Skeletal muscle tissue (tissue), 4 donors: ENCODE measurements around the gene CCDC158. TPM values are rescaled to one million over a fixed set of nuclear protein-coding genes. Genes with fewer than 3 reads are reported as not detected.

Source experiments
- H3K27ac ChIP-seq: one replicate; pipeline ENCODE4 v1.7.0; 2013; ENCODE audit warnings: mild to moderate bottlenecking, low read depth, low read length, inconsistent platforms
- H3K27me3 ChIP-seq, 3 donors: one replicate each; pipeline ENCODE4 v1.7.0; 2013; ENCODE audit warnings: low read length in 3 of 3; ENCODE audit not compliant: control insufficient read depth in 3 of 3, insufficient read depth in 3 of 3
- H3K36me3 ChIP-seq, 3 donors: one replicate each; pipeline ENCODE4 v1.7.0; 2013; ENCODE audit warnings: low read length in 3 of 3; ENCODE audit not compliant: control insufficient read depth in 3 of 3, insufficient read depth in 3 of 3
- H3K4me1 ChIP-seq, 3 donors: one replicate each; pipeline ENCODE4 v1.7.0; 2013; ENCODE audit warnings: low read length in 3 of 3, mild to moderate bottlenecking in 3 of 3; ENCODE audit not compliant: control insufficient read depth in 3 of 3, insufficient read depth in 3 of 3
- H3K4me3 ChIP-seq, 3 donors: one replicate each; pipeline ENCODE4 v1.7.0; 2013; ENCODE audit warnings: low read length in 3 of 3
- H3K9ac ChIP-seq, 3 donors: one replicate each; pipeline ENCODE4 v1.7.0; 2013; ENCODE audit warnings: low read length in 3 of 3, mild to moderate bottlenecking in 3 of 3, moderate library complexity in 2 of 3, low read depth in 1 of 3
- H3K9me3 ChIP-seq, 3 donors: one replicate each; pipeline ENCODE4 v1.7.0; 2013; ENCODE audit warnings: low read length in 3 of 3; ENCODE audit not compliant: control insufficient read depth in 3 of 3
- total RNA-seq: library from RNA; depleted of rRNA; stranded (reverse); fragments of >200 nt; gene quantifications from one replicate; pipeline ENCODE4 v1.2.3, GENCODE V29; 2014
- donor health status: Osteomylitis.

Gene CCDC158
- total RNA-seq, 1 donor from 2014 or later, result 1.0 TPM

DNA sequence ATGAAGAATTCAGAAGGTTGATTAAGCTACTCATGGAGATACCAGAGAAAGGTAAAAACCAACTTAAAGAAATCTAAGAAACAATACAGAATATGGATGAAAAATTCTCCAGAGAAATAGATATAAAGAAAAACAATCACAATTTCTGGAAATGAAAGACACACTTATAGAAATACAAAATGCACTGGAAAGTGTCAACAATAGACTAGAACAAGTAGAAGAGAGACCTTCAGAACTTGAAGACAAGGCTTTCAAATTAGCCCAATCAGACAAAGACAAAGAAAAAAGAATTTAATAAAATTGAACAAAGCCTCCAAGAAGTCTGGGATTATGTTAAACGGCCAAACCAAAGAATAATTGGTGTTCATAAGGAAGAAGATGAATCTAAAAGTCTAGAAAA is 104.8 kb downstream of the CCDC158 start:
- no peaks in the 10 kb centered on the region for H3K27me3 ChIP-seq
- no peaks in the 10 kb centered on the region for H3K36me3 ChIP-seq
- no peaks in the 10 kb centered on the region for H3K9me3 ChIP-seq
- H3K27ac ChIP-seq, result no peak overlapping the region
- no peak overlapping the region for H3K4me3 ChIP-seq
- peaks cover 7 to 12% (median 8%) of the 10 kb centered on the region in 3 donors for H3K4me1 ChIP-seq
- no peak overlapping the region for H3K9ac ChIP-seq

DNA sequence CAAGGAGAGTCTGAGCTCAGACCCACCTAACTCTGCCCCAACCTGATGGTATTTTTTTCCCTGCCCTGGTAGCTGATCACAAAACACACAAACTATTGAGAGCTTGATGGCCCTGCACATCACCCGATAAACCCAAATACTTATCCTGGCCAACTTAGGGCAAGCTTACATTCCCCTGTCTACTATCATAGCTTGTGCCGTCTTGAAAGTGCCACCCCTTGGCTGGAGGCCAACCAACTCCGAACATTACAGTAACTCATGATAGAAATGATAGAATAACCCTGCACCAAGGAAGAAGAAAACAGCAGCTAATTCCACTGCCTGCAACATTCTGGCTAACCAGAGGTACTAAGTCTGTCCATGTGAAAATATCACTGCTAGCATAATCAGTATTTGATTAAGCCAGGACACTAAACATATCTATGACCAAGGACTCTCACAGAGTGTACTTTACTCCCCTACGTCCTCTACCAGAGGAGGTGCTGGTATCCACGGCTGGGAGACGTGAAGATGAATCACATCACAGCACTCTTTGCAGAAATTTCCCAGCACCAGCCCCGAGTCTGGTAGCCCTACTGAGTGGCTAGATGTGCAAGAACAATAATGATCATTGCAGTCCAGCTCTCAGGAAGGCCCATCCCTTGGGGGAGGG is 105.5 kb downstream of the CCDC158 start:
- no peak overlapping the region for H3K9ac ChIP-seq
- no peak overlapping the region for H3K27ac ChIP-seq
- H3K9me3 ChIP-seq, result no peaks in the 10 kb centered on the region
- H3K4me1 ChIP-seq, result peaks cover 11 to 17% (median 13%) of the 10 kb centered on the region in 3 donors
- no peaks in the 10 kb centered on the region for H3K27me3 ChIP-seq
- peaks cover 3 to 5% (median 4%) of the 10 kb centered on the region in 3 donors for H3K36me3 ChIP-seq
- H3K4me3 ChIP-seq, result no peak overlapping the region

DNA sequence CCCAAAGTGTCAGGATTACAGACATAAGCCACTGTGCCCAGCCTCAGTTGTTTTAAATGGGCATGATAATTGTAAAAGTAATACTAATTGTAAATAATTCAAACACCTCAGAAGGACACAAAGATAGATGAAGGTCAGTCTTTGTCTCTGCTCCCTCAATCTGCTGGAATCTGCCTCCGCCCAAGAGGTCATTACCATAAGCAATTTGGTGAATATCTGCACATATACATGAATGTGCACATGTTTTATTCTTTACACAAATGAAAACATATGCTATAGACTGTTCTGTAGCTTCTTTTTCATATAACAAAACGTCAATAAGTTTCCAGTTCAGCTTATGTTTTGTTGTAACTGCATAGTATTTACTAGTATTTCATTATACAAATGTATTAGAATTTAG is 107.4 kb downstream of the CCDC158 start:
- H3K36me3 ChIP-seq, result peaks cover 9 to 21% (median 17%) of the 10 kb centered on the region in 3 donors
- H3K9ac ChIP-seq, result no peak overlapping the region
- H3K27ac ChIP-seq, result no peak overlapping the region
- H3K27me3 ChIP-seq, result no peaks in the 10 kb centered on the region
- peaks cover 27 to 33% (median 30%) of the 10 kb centered on the region in 3 donors for H3K4me1 ChIP-seq
- no peak overlapping the region for H3K4me3 ChIP-seq
- H3K9me3 ChIP-seq, result no peaks in the 10 kb centered on the region

DNA sequence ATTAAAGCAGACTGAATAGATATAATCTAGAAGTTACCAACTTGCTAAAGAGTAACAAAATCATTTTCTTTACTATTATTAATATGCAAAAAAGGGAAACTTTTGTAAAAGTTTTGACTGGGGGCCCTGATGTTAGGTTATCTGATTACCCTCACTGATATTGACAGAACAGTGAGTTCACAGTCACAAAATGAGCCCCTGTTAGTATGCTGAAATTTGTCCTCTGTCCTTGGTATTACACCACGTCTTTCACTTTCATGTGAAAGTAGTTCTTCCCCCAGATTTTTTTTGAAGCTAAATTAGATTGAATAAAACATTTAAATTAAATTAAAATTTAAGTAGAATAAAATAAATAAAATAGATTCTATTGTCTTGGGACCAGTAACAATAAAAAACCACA is 108.5 kb downstream of the CCDC158 start:
- H3K27me3 ChIP-seq, result no peaks in the 10 kb centered on the region
- H3K9ac ChIP-seq, result peak overlapping the region in 1 of 3 donors; percentile 2
- no peaks in the 10 kb centered on the region for H3K9me3 ChIP-seq
- peak overlapping the region; percentile 45 for H3K27ac ChIP-seq
- H3K4me3 ChIP-seq, result no peak overlapping the region
- H3K36me3 ChIP-seq, result peaks cover 9 to 21% (median 17%) of the 10 kb centered on the region in 3 donors
- peaks cover 30 to 38% (median 35%) of the 10 kb centered on the region in 3 donors for H3K4me1 ChIP-seq

DNA sequence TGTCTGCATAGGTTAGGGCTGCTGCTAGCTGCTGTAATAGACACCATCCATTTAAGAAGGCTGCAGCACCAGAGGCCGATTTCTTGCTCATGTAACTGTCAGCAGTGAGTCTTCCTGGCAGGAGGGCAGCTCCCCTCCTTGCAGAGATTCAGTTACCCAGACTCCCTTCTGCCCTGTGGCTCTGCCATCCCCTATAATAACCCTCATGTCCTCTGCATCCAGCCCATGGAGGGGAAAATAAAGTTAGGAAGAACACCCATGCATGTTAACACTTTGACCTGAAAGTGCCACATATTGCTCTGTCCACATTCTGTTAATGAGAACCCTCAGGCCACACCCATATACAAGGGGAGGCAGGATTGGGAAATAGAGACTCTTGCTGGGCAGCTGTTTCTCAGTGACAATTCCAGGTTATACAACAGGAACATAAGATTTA is 109.0 kb downstream of the CCDC158 start:
- H3K9ac ChIP-seq, result peak overlapping the region in 2 of 3 donors; percentile 34 to 38
- peaks cover 32 to 38% (median 35%) of the 10 kb centered on the region in 3 donors for H3K4me1 ChIP-seq
- H3K27me3 ChIP-seq, result no peaks in the 10 kb centered on the region
- H3K9me3 ChIP-seq, result no peaks in the 10 kb centered on the region
- peaks cover 9 to 21% (median 17%) of the 10 kb centered on the region in 3 donors for H3K36me3 ChIP-seq
- H3K4me3 ChIP-seq, result no peak overlapping the region
- peak overlapping the region; percentile 45 for H3K27ac ChIP-seq

DNA sequence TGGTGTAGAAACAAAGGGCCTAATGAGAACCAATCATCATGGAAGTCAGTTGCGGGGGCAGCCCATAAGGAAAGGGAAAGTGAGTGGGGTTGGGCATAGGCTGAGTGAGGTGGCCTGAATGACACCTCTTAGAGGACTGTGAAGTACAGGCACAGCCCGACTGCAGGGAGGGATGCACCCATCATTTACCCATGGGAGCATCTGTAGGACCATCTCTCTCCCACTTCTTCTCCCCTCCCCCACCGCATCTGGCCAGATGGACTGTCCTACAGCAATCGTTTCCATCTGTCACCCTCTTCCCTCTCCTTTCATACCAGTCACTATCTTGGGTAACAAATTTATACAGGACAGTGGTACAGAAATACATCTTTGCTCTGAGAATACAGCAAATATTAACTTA is 110.3 kb downstream of the CCDC158 start:
- no peaks in the 10 kb centered on the region for H3K9me3 ChIP-seq
- peaks cover 35 to 40% (median 38%) of the 10 kb centered on the region in 3 donors for H3K4me1 ChIP-seq
- H3K27me3 ChIP-seq, result no peaks in the 10 kb centered on the region
- H3K4me3 ChIP-seq, result peak overlapping the region in 1 of 3 donors; percentile 34
- peaks cover 9 to 21% (median 17%) of the 10 kb centered on the region in 3 donors for H3K36me3 ChIP-seq
- H3K9ac ChIP-seq, result no peak overlapping the region
- H3K27ac ChIP-seq, result no peak overlapping the region

DNA sequence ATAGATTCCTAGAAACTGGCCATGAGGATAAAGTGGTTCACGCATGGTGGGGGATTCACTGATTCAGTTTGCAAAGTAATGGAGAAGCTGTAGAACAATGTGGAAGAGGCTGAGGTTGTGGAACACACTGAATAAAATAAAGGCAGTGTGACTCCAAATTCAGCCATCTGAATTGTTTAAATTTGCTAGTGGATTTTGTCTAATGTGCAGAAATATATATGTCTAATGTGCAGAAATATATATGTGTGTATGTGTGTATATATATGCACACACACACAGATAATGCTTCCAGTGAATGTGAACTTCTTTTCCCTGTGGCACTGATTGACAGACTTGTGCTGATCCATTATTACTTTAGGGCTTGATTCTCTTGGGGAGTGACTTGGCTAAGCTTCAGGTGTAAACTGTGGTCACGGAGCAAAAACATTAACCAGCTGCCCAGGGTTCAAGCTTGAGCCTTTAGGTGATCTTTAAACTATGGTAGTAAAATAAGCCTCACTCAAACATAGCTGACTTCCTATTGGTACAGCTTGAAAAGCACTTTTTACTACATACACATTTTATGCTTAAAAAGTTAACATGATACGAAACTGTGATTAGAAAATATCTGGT is 110.9 kb downstream of the CCDC158 start:
- Histone ChIP-seq H3K9me3 (no peaks in the 10 kb centered on the region), H3K27ac (no peak overlapping the region), H3K4me3 (peak overlapping the region in 2 of 3 donors; percentile 32 to 38), H3K4me1 (peaks cover 40 to 46% (median 45%) of the 10 kb centered on the region in 3 donors), H3K36me3 (peaks cover 9 to 21% (median 17%) of the 10 kb centered on the region in 3 donors), H3K9ac (peak overlapping the region in 1 of 3 donors; percentile 5), H3K27me3 (no peaks in the 10 kb centered on the region)

DNA sequence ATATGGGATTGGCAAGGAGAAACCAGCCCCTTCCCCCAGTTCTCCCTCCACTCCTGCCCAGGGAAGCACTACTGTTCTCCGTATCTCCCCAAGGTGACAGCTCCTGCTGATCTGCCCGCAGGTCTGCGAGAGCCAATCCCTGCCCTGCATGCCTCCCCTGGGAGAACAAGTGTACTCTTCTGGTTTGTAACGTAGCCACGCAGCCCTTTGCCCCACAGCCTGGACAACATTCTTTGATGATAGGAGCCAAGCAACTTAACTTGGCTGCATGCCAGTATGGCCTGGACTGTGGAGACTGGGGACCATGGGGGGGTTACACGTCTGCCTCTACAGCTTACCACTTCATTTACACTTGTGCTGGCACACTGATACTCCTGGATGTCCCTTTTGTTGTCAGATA is 112.4 kb downstream of the CCDC158 start:
- Histone ChIP-seq H3K27ac (peak overlapping the region; percentile 97), H3K27me3 (no peaks in the 10 kb centered on the region), H3K4me3 (peak overlapping the region; percentile 87 to 92 (median 92)), H3K4me1 (peaks cover 46 to 57% (median 55%) of the 10 kb centered on the region in 3 donors), H3K9ac (peak overlapping the region; percentile 81 to 97 (median 96)), H3K9me3 (no peaks in the 10 kb centered on the region), H3K36me3 (peaks cover 9 to 21% (median 17%) of the 10 kb centered on the region in 3 donors)

DNA sequence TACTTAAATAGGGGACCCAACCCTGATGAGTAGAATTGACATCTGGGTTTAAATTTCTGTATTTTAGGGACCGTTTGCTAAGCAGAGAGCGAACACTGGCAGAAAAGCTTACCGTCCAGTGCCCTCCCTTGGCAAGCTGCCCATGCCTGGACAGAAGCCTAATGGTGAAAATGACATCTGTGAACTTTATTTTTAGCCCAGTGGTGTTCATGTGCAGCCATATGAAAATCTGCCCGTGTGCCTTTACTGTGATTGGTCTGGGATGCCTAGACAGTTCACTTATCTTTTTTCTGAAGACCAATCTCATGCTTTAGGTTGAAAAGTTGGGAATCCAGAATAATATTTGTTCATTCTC is 113.3 kb downstream of the CCDC158 start:
- peak overlapping the region; percentile 87 to 92 (median 92) for H3K4me3 ChIP-seq
- peak overlapping the region; percentile 81 to 97 (median 96) for H3K9ac ChIP-seq
- H3K36me3 ChIP-seq, result peaks cover 9 to 21% (median 17%) of the 10 kb centered on the region in 3 donors
- peak overlapping the region; percentile 97 for H3K27ac ChIP-seq
- no peaks in the 10 kb centered on the region for H3K9me3 ChIP-seq
- peaks cover 49 to 63% (median 58%) of the 10 kb centered on the region in 3 donors for H3K4me1 ChIP-seq
- H3K27me3 ChIP-seq, result no peaks in the 10 kb centered on the region
